DND-41 (cell line): ENCODE results near the gene RNF151.
"Not testable (repeated sequence)": the region's sequence is repeated elsewhere in the genome, so short reads cannot be mapped to it uniquely, and the experiment has no call there.

ENCODE experiments used
- ATAC-seq: fragments of 200-7000 bp; cut with Tn5 transposase; 3 replicates; pipeline ENCODE4 v1.9.1; 2021; ENCODE audit warnings: low read depth; ENCODE audit not compliant: insufficient read depth
- DNase-seq: peaks from one replicate; pipeline ENCODE4 v3.0.0-alpha.2; 2020
- H2AFZ ChIP-seq: 2 replicates; pipeline ENCODE4 v1.6.0; 2012; ENCODE audit warnings: low read depth, low read length
- H3K27ac ChIP-seq: 2 replicates; pipeline ENCODE4 v1.5.1; 2012; ENCODE audit warnings: low read length, inconsistent platforms
- H3K27me3 ChIP-seq: fragments of 200-600 bp; sonication (generic); 2 replicates; pipeline ENCODE4 v1.6.0; 2012; ENCODE audit warnings: low read length, mild to moderate bottlenecking, inconsistent platforms; ENCODE audit not compliant: insufficient read depth, poor library complexity
- H3K36me3 ChIP-seq: 2 replicates; pipeline ENCODE4 v1.5.1; 2012; ENCODE audit warnings: low read length, inconsistent platforms; ENCODE audit not compliant: insufficient read depth
- H3K4me1 ChIP-seq: 2 replicates; pipeline ENCODE4 v1.5.1; 2012; ENCODE audit warnings: mild to moderate bottlenecking, low read length; ENCODE audit not compliant: insufficient read depth
- H3K4me2 ChIP-seq: 2 replicates; pipeline ENCODE4 v1.6.0; 2012; ENCODE audit warnings: mild to moderate bottlenecking, moderate library complexity, low read length, inconsistent platforms; ENCODE audit not compliant: insufficient read depth
- H3K4me3 ChIP-seq, 2 experiments: fragments of 200-600 bp in 1 of 2; shearing (Covaris generic) in 1 of 2; 2 replicates each; pipeline ENCODE4 v1.5.1; 2012 to 2016; ENCODE audit warnings: inconsistent platforms in 2 of 2, low read length in 2 of 2, mild to moderate bottlenecking in 2 of 2, low read depth in 1 of 2, moderate library complexity in 1 of 2
- H3K79me2 ChIP-seq: 2 replicates; pipeline ENCODE4 v1.6.0; 2012; ENCODE audit warnings: low read length, inconsistent platforms; ENCODE audit not compliant: insufficient read depth
- H3K9ac ChIP-seq: 2 replicates; pipeline ENCODE4 v1.6.0; 2012; ENCODE audit warnings: low read depth, mild to moderate bottlenecking, inconsistent platforms, low read length, moderate library complexity
- H3K9me3 ChIP-seq: 2 replicates; pipeline ENCODE4 v1.5.1; 2012; ENCODE audit warnings: low read length, moderate library complexity, mild to moderate bottlenecking, inconsistent platforms; ENCODE audit not compliant: insufficient read depth, severe bottlenecking
- H4K20me1 ChIP-seq: 2 replicates; pipeline ENCODE4 v1.6.0; 2012; ENCODE audit warnings: low read length; ENCODE audit not compliant: insufficient read depth
- CTCF ChIP-seq: IDR thresholded peaks from 2 replicates; pipeline ENCODE4 v1.5.1; 2012; ENCODE audit warnings: borderline replicate concordance, low read length, moderate library complexity, mild to moderate bottlenecking; ENCODE audit not compliant: poor library complexity, severe bottlenecking; ENCODE audit errors: extremely low read depth
- EZH2 ChIP-seq: IDR thresholded peaks from 3 replicates; pipeline ENCODE4 v1.6.1; 2012; ENCODE audit warnings: borderline replicate concordance, low read depth, mild to moderate bottlenecking, moderate library complexity, low read length, inconsistent platforms; ENCODE audit not compliant: severe bottlenecking

The RNF151 gene

DNA sequence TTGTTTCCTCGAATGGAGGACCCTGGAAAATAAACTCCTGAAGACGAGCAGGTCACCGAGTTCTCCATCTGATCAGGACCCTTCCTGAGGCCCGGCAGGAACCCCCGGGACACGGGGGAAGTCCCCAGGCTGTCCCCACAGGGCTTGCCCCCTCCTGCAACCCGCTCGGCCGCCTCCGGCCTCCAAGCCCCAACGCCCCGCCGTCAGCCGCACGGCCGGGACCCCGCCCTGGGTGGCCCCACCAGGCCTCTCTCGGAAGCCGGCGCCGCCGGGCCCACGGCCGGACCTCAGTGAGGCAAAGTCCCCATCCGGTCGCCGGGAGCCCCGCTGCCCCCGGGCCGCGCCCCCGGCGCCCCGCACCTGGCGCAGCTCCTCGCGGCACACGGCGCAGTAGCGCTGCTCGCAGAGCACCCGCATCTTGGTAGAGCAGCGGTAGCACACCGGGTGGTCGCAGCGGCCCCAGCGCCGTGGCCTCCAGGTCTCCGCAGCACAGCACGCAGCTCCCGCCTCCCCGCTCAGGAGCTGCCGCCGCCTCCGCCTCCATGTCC is 42.6 kb downstream of the RNF151 start:
- peaks cover 51% of the 10 kb centered on the region for H4K20me1 ChIP-seq
- TF ChIP-seq CTCF (no peak), EZH2 (no peak)
- peak; percentile 34 for DNase-seq
- peaks cover 65% of the 10 kb centered on the region for H3K79me2 ChIP-seq
- H3K9me3 ChIP-seq: no peaks in the 10 kb centered on the region
- H3K27me3 ChIP-seq: no peaks in the 10 kb centered on the region
- peak; percentile 37 for ATAC-seq
- peaks cover 45% of the 10 kb centered on the region for H3K4me1 ChIP-seq
- peak overlapping the region; percentile 80 for H3K27ac ChIP-seq
- peak overlapping the region; percentile 70 to 97 for H3K4me3 ChIP-seq
- peak overlapping the region; percentile 73 for H2AFZ ChIP-seq
- H3K36me3 ChIP-seq: peaks cover 37% of the 10 kb centered on the region
- H3K9ac ChIP-seq: peak overlapping the region; percentile 95
- peak overlapping the region; percentile 89 for H3K4me2 ChIP-seq

- no peak for TF ChIP-seq EZH2
- TF ChIP-seq CTCF: no peak
- Histone ChIP-seq H3K9me3 (no peaks in the 10 kb centered on the region), H3K27me3 (no peaks in the 10 kb centered on the region), H4K20me1 (peaks cover 44% of the 10 kb centered on the region), H3K36me3 (peaks cover 30% of the 10 kb centered on the region), H3K79me2 (peaks cover 58% of the 10 kb centered on the region), H3K4me3 (peak within 1 kb of the TSS; percentile 70 to 97), H3K4me1 (peaks cover 45% of the 10 kb centered on the region), H3K4me2 (peak within 1 kb of the TSS; percentile 90), H3K9ac (peak within 1 kb of the TSS; percentile 95), H3K27ac (peak within 1 kb of the TSS; percentile 80), H2AFZ (peak within 1 kb of the TSS; percentile 76)
- DNase-seq: peak; percentile 79
- peak; percentile 86 for ATAC-seq
These were observed 43.3 kb downstream of the RNF151 start, which contains the start of gene ZNF598 for GRCh38 chr16:2009791-2010510. Gene ZNF598 (minus strand): TSS chr16:2009821.

- H3K27ac ChIP-seq, H2AFZ ChIP-seq, DNase-seq, H3K4me2 ChIP-seq, H3K27me3 ChIP-seq, H3K9ac ChIP-seq, ATAC-seq, H3K4me3 ChIP-seq, H3K9me3 ChIP-seq: not testable (repeated sequence)
- Histone ChIP-seq H3K79me2 (peaks cover 40% of the 10 kb centered on the region), H3K4me1 (peaks cover 32% of the 10 kb centered on the region), H3K36me3 (peaks cover 15% of the 10 kb centered on the region), H4K20me1 (peaks cover 26% of the 10 kb centered on the region)
These were observed 45.1 kb downstream of the RNF151 start for GRCh38 chr16:2011726-2012125.

DNA sequence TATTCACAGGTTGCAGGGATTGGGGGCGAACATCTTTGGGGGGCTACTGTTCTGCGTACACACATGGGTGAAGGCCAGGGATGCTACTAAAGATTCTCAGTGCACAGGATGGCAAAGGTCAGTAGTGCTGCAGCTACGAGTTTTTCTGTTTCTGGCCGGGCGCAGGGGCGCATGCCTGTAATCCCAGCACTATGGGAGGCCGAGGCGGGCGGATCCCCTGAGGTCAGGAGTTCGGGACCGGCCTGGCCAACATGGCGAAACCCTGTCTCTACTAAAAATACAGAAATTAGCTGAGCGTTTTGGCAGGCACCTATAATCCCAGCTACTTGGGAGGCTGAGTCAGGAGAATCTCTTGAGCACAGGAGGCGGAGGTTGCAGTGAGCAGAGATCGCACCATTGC is 46.9 kb downstream of the RNF151 start:
- TF ChIP-seq EZH2: no peak
- TF ChIP-seq CTCF: no peak
- Histone ChIP-seq H2AFZ (no peak overlapping the region), H3K4me1 (peaks cover 14% of the 10 kb centered on the region), H3K4me2 (no peak overlapping the region), H3K4me3 (no peak overlapping the region), H3K79me2 (peaks cover 22% of the 10 kb centered on the region), H3K27me3 (no peaks in the 10 kb centered on the region), H3K9ac (no peak overlapping the region), H3K27ac (no peak overlapping the region), H3K9me3 (no peaks in the 10 kb centered on the region), H4K20me1 (peaks cover 8% of the 10 kb centered on the region), H3K36me3 (no peaks in the 10 kb centered on the region)
- ATAC-seq (no peak), DNase-seq (no peak)
